ENCODE data around the gene MAF.

MAF gene

DNA sequence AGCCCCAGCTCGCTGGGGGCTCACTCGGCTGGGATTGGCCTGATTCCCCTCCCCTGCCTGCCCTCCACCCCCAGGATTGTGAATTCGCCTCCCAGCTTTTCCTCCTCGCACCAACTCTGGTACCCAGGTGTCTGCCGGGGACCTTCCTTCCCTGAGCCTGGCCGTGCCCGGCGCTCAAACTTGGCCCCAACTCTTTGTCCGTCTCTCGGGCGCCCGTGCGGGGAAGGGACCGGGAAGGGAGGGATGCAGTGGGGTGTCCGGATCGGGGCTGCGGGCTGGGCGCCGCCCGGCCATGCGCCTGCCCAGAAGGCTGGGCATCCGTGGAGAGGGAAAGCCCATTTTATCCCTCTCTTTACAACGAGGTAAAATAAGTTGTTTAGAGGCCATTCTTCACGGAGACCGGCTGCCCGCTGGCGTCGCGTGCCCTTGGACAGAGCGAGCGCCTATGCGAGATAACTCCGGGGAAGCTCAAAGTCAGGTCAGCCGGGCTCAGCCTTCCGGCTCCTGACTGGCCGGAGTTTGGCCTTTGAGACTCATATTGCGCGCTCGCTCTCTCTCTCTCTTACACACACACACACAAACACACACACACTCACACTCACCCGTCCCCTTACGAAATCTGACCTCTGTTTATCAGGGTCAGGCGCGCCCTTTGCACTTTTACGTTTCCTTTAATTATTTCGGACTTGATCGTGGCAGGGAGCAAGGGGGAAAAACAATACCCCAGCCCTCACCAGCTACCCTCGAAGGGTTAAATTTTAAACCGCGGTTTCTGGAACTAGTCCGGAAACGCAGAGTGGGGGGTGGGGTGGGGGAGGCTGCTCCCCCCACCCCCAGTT is 774 bp upstream of the MAF start:
- H3K36me3 ChIP-seq (replicated peaks; ENCODE audit: insufficient read depth, low read length), result 0 out of 2 replicates have a peak, but pooled peaks cover 7% of the 10 kb centered on the region
- H3K4me2 ChIP-seq (ENCODE audit: low read depth, low read length), result peak overlapping the region; percentile 91
- H3K9me2 ChIP-seq (replicated peaks; ENCODE audit: insufficient read depth, low read length), result no peaks in the 10 kb centered on the region
- H3K4me3 ChIP-seq (ENCODE audit: low read length), result peak overlapping the region; percentile 78
- no peaks in the 10 kb centered on the region for H3K27me3 ChIP-seq (replicated peaks; ENCODE audit: insufficient read depth, low read length)
- DNase-seq, result peak; percentile 38
- H3K4me1 ChIP-seq (ENCODE audit: low read length), result 0 out of 2 replicates have a peak, but pooled peaks cover 2% of the 10 kb centered on the region
- H3K27ac ChIP-seq (ENCODE audit: low read length), result peak overlapping the region; percentile 93
- peak overlapping the region; percentile 96 for H3K9ac ChIP-seq (ENCODE audit: low read length)
- no peak for TF ChIP-seq EZH2 (optimal IDR thresholded peaks at IDR 0.05; ENCODE audit: low read depth, low read length)
- no peak for TF ChIP-seq EZH2phosphoT487 (IDR thresholded peaks at IDR 0.05; ENCODE audit: low read length)
- TF ChIP-seq, protein P1, sequence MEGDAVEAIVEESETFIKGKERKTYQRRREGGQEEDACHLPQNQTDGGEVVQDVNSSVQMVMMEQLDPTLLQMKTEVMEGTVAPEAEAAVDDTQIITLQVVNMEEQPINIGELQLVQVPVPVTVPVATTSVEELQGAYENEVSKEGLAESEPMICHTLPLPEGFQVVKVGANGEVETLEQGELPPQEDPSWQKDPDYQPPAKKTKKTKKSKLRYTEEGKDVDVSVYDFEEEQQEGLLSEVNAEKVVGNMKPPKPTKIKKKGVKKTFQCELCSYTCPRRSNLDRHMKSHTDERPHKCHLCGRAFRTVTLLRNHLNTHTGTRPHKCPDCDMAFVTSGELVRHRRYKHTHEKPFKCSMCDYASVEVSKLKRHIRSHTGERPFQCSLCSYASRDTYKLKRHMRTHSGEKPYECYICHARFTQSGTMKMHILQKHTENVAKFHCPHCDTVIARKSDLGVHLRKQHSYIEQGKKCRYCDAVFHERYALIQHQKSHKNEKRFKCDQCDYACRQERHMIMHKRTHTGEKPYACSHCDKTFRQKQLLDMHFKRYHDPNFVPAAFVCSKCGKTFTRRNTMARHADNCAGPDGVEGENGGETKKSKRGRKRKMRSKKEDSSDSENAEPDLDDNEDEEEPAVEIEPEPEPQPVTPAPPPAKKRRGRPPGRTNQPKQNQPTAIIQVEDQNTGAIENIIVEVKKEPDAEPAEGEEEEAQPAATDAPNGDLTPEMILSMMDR (IDR thresholded peaks at IDR 0.05; ENCODE audit: low read length), result no peak
- H3K79me2 ChIP-seq (ENCODE audit: low read length), result peaks cover 53% of the 10 kb centered on the region
- no peak overlapping the region for H2AFZ ChIP-seq (ENCODE audit: low read length)
- 0 out of 2 replicates have a peak, but pooled peaks cover 4% of the 10 kb centered on the region for H4K20me1 ChIP-seq (ENCODE audit: insufficient read depth, low read length)
- peaks cover 42% of the 10 kb centered on the region for H3F3A ChIP-seq (ENCODE audit: insufficient read depth, low read length)
- no peaks in the 10 kb centered on the region for H3K9me3 ChIP-seq (replicated peaks; ENCODE audit: insufficient read depth, low read length)

DNA sequence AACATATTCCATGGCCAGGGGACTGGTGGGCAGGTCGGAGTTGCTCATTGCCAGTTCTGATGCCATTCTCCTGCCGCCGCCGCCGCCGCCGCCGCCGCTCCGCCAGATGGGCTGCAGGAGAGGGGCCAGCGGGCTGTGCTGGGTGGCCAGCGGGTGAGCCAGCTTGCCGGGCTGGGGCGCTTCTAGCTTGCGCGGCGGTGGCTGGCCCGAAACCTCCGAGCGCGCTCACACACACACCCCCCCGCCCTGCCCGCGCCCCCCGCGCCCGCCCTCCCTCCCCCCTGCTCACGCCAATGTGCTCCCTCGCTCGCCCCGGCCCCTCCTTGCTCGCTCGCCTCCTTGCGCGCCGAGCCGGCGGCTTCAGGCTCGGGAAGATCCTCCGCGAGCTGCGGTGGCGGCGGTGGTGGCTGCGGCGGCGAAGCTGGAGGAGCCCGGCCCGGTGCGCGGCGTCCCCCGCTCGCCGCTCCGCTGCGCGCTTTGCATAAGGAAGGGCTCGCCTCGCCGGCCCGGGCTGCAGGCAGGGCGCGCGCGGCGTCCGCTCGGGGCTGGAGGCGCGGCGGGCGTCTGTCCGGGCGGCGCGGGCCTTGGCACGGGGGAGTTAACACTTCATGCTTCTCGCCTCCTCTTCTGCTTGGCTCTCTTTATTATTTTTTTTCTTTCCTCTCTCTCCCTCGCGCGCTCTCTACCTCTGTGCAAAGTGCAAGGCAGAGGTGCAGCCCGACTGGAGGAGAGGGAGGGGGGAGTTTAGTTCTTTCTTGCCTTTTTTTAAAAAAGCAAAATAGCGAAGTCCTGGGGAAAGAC is 500 bp downstream of the MAF start:
- H4K20me1 ChIP-seq (ENCODE audit: insufficient read depth, low read length), result 0 out of 2 replicates have a peak, but pooled peaks cover 4% of the 10 kb centered on the region
- H3K79me2 ChIP-seq (ENCODE audit: low read length), result peaks cover 63% of the 10 kb centered on the region
- peaks cover 48% of the 10 kb centered on the region for H3F3A ChIP-seq (ENCODE audit: insufficient read depth, low read length)
- H3K4me3 ChIP-seq (ENCODE audit: low read length), result peak overlapping the region; percentile 75
- no peaks in the 10 kb centered on the region for H3K9me2 ChIP-seq (replicated peaks; ENCODE audit: insufficient read depth, low read length)
- 0 out of 2 replicates have a peak, but pooled peaks cover 7% of the 10 kb centered on the region for H3K36me3 ChIP-seq (replicated peaks; ENCODE audit: insufficient read depth, low read length)
- no peaks in the 10 kb centered on the region for H3K27me3 ChIP-seq (replicated peaks; ENCODE audit: insufficient read depth, low read length)
- H3K9me3 ChIP-seq (replicated peaks; ENCODE audit: insufficient read depth, low read length), result no peaks in the 10 kb centered on the region
- H2AFZ ChIP-seq (ENCODE audit: low read length), result no peak overlapping the region
- TF ChIP-seq, protein P1 (IDR thresholded peaks at IDR 0.05; ENCODE audit: low read length), result no peak
- TF ChIP-seq EZH2phosphoT487 (IDR thresholded peaks at IDR 0.05; ENCODE audit: low read length) (no peak), EZH2 (optimal IDR thresholded peaks at IDR 0.05; ENCODE audit: low read depth, low read length) (no peak)
- peak overlapping the region; percentile 93 for H3K27ac ChIP-seq (ENCODE audit: low read length)
- H3K4me2 ChIP-seq (ENCODE audit: low read depth, low read length), result peak overlapping the region; percentile 15; the same call in 1 of the 2 replicates
- DNase-seq, result peak; percentile 27
- peak overlapping the region; percentile 93 for H3K9ac ChIP-seq (ENCODE audit: low read length)
- no peaks in the 10 kb centered on the region for H3K4me1 ChIP-seq (ENCODE audit: low read length)

- no peak overlapping the region for H2AFZ ChIP-seq (ENCODE audit: low read length)
- 0 out of 2 replicates have a peak, but pooled peaks cover 7% of the 10 kb centered on the region for H3K36me3 ChIP-seq (replicated peaks; ENCODE audit: insufficient read depth, low read length)
- H3K4me2 ChIP-seq (ENCODE audit: low read depth, low read length), result peak overlapping the region; percentile 15; the same call in 1 of the 2 replicates
- H3K27me3 ChIP-seq (replicated peaks; ENCODE audit: insufficient read depth, low read length), result no peaks in the 10 kb centered on the region
- peak overlapping the region; percentile 93 for H3K9ac ChIP-seq (ENCODE audit: low read length)
- H3K27ac ChIP-seq (ENCODE audit: low read length), result peak overlapping the region; percentile 88
- H3F3A ChIP-seq (ENCODE audit: insufficient read depth, low read length), result peaks cover 53% of the 10 kb centered on the region
- H4K20me1 ChIP-seq (ENCODE audit: insufficient read depth, low read length), result 0 out of 2 replicates have a peak, but pooled peaks cover 4% of the 10 kb centered on the region
- H3K4me1 ChIP-seq (ENCODE audit: low read length), result no peaks in the 10 kb centered on the region
- peaks cover 62% of the 10 kb centered on the region for H3K79me2 ChIP-seq (ENCODE audit: low read length)
- TF ChIP-seq EZH2 (optimal IDR thresholded peaks at IDR 0.05; ENCODE audit: low read depth, low read length) (no peak), EZH2phosphoT487 (IDR thresholded peaks at IDR 0.05; ENCODE audit: low read length) (no peak)
- TF ChIP-seq, protein P1 (IDR thresholded peaks at IDR 0.05; ENCODE audit: low read length), result no peak
- no peak for DNase-seq
- H3K9me3 ChIP-seq (replicated peaks; ENCODE audit: insufficient read depth, low read length), result no peaks in the 10 kb centered on the region
- no peaks in the 10 kb centered on the region for H3K9me2 ChIP-seq (replicated peaks; ENCODE audit: insufficient read depth, low read length)
- H3K4me3 ChIP-seq (ENCODE audit: low read length), result peak overlapping the region; percentile 75
Measured at GRCh38 chr16:79599256-79599836, 1.2 kb downstream of the MAF start.
